Esophagus muscularis mucosa (tissue), 4 donors: Measurements from ENCODE around the gene MFRP. TPM values are rescaled to one million over a fixed set of nuclear protein-coding genes. Genes with fewer than 3 reads are reported as not detected.

ENCODE experiments used
- DNase-seq: peaks from one replicate; pipeline ENCODE4 v3.0.0-alpha.2; 2017; ENCODE audit errors: extremely low spot score
- H3K27ac ChIP-seq, 4 donors: fragments of 200-600 bp; sonication (generic); replicated peaks in 1 of 4; 1 replicate in 3 of 4; 2 replicates in 1 of 4; pipeline ENCODE4 v1.5.1; 2016 to 2019; ENCODE audit warnings: mild to moderate bottlenecking in 1 of 4
- H3K27me3 ChIP-seq, 4 donors: fragments of 200-600 bp; sonication (generic); one replicate each; pipeline versions ENCODE4 v1.5.1 to v1.6.0; 2016 to 2019
- H3K36me3 ChIP-seq, 4 donors: fragments of 200-600 bp; sonication (generic); one replicate each; pipeline ENCODE4 v1.5.1; 2016 to 2019
- H3K4me1 ChIP-seq, 4 donors: fragments of 200-600 bp; sonication (generic); one replicate each; pipeline ENCODE4 v1.5.1; 2016 to 2019
- H3K4me3 ChIP-seq, 4 donors: fragments of 200-600 bp; sonication (generic); 1 replicate in 2 of 4; 2 replicates in 2 of 4; pipeline ENCODE4 v1.5.1; 2016 to 2019; ENCODE audit warnings: mild to moderate bottlenecking in 4 of 4, moderate library complexity in 1 of 4
- H3K9me3 ChIP-seq, 4 donors: fragments of 200-600 bp; sonication (generic); 1 replicate in 3 of 4; 2 replicates in 1 of 4; pipeline ENCODE4 v1.5.1; 2016 to 2019
- CTCF ChIP-seq, 3 experiments: fragments of 200-600 bp in 2 of 3; fragments of 450-650 bp in 1 of 3; sonication (generic) in 2 of 3; IDR thresholded peaks; one replicate each; pipeline ENCODE4 v1.5.1; 2017 to 2019; ENCODE audit warnings: antibody characterized with exemption in 3 of 3, mild to moderate bottlenecking in 2 of 3, moderate library complexity in 1 of 3
- EP300 ChIP-seq: sonication (generic); formaldehyde crosslinking; IDR thresholded peaks from one replicate; pipeline ENCODE4 v1.6.1; 2017; ENCODE audit warnings: antibody characterized with exemption
- POLR2A ChIP-seq: fragments of 450-650 bp; IDR thresholded peaks from one replicate; pipeline ENCODE4 v1.6.1; 2017; ENCODE audit warnings: antibody characterized with exemption, moderate library complexity, mild to moderate bottlenecking, low read depth
- POLR2AphosphoS5 ChIP-seq, 2 donors: sonication (generic); formaldehyde crosslinking; IDR thresholded peaks; one replicate each; pipeline ENCODE4 v1.6.1; 2017; ENCODE audit warnings: antibody characterized with exemption in 2 of 2
- whole genome bisulfite sequencing: methylation state at CpG from one replicate; pipeline ENCODE4 v1.1.5; 2018; 5-methylcytosine and 5-hydroxymethylcytosine counted together
- intact Hi-C: fragments of 100-400 bp; cut with DNase I; formaldehyde crosslinking; loops from one replicate; pipeline ENCODE4 v1.15.1; 2023
- total RNA-seq, 4 donors: library from RNA; depleted of rRNA; stranded (reverse); fragments of >200 nt; gene quantifications; one replicate each; pipeline versions ENCODE4 v1.1.0 to v1.2.1, GENCODE V29; 2016

Gene MFRP
- total RNA-seq, 4 donors from 2014 or later, result 0.11 TPM; not detected in 3

GRCh38 chr11:119356349-119357031 is 10.0 kb upstream of the MFRP start:
- Histone ChIP-seq H3K27ac (peak overlapping the region; percentile 84 to 86 (median 86)), H3K4me1 (peaks cover 39 to 58% (median 47%) of the 10 kb centered on the region in 4 donors), H3K4me3 (peak overlapping the region; percentile 48 to 68 (median 62)), H3K9me3 (no peaks in the 10 kb centered on the region), H3K27me3 (no peaks in the 10 kb centered on the region), H3K36me3 (peaks cover 11 to 31% (median 24%) of the 10 kb centered on the region in 4 donors)
- intact Hi-C loops, result loop anchor here (1.0 to 5.0 kb wide), 2 partner anchors 18 to 116 kb away; no protein-coding TSS in a partner anchor
- TF ChIP-seq EP300, result no peak
- TF ChIP-seq POLR2AphosphoS5 (IDR thresholded peaks at IDR 0.05), result peak; percentile 39 to 47
- peak; percentile 69 to 96 (median 93) for TF ChIP-seq CTCF (IDR thresholded peaks at IDR 0.05)
- no peak for TF ChIP-seq POLR2A
- 2% methylated on average over 28 of the region's 54 CpGs for WGBS
- DNase-seq, result no peak

GRCh38 chr11:119355091-119355843 is 8.8 kb upstream of the MFRP start:
- DNase-seq, result no peak
- H3K36me3 ChIP-seq, result peaks cover 11 to 31% (median 24%) of the 10 kb centered on the region in 4 donors
- H3K4me1 ChIP-seq, result peaks cover 27 to 46% (median 35%) of the 10 kb centered on the region in 4 donors
- H3K27ac ChIP-seq, result peak overlapping the region in 3 of 4 donors; percentile 15 to 86 (median 85)
- no peak for TF ChIP-seq EP300
- TF ChIP-seq POLR2A, result no peak
- TF ChIP-seq POLR2AphosphoS5 (IDR thresholded peaks at IDR 0.05), result no peak
- no peak for TF ChIP-seq CTCF (IDR thresholded peaks at IDR 0.05)
- no peaks in the 10 kb centered on the region for H3K9me3 ChIP-seq
- intact Hi-C loops, result loop anchor here (5.0 kb wide), 1 partner anchor 117 kb away; no protein-coding TSS in a partner anchor
- no peak overlapping the region for H3K4me3 ChIP-seq
- H3K27me3 ChIP-seq, result no peaks in the 10 kb centered on the region
- 73% methylated on average over 9 of the region's 9 CpGs for WGBS

- no peaks in the 10 kb centered on the region for H3K9me3 ChIP-seq
- H3K4me1 ChIP-seq, result peaks cover 26 to 41% (median 33%) of the 10 kb centered on the region in 4 donors
- intact Hi-C loops, result no loop called here
- peaks cover 0 to 9% (median 4%) of the 10 kb centered on the region in 4 donors for H3K36me3 ChIP-seq
- no peaks in the 10 kb centered on the region for H3K27me3 ChIP-seq
- no peak overlapping the region for H3K4me3 ChIP-seq
- no peak for DNase-seq
- WGBS, result 40% methylated on average over 4 of the region's 4 CpGs
- peak overlapping the region; percentile 48 to 67 (median 50) for H3K27ac ChIP-seq
- TF ChIP-seq POLR2AphosphoS5 (IDR thresholded peaks at IDR 0.05) (peak in 1 of 2 donors; percentile 42), EP300 (no peak)
These were observed 6.4 kb upstream of the MFRP start for GRCh38 chr11:119352857-119353260.

- intact Hi-C loops, result no loop called here
- Histone ChIP-seq H3K4me3 (no peak overlapping the region), H3K36me3 (no peaks in the 10 kb centered on the region), H3K27me3 (no peaks in the 10 kb centered on the region), H3K4me1 (peaks cover 14 to 30% (median 22%) of the 10 kb centered on the region in 4 donors), H3K9me3 (no peaks in the 10 kb centered on the region), H3K27ac (no peak overlapping the region)
- no peak for DNase-seq
- no peak for TF ChIP-seq EP300
- 50% methylated on average over 2 of the region's 2 CpGs for WGBS
These were observed 4.7 kb upstream of the MFRP start for GRCh38 chr11:119351232-119351631.

- intact Hi-C loops, result no loop called here
- TF ChIP-seq POLR2A (no peak), CTCF (IDR thresholded peaks at IDR 0.05) (no peak), EP300 (no peak), POLR2AphosphoS5 (IDR thresholded peaks at IDR 0.05) (no peak)
These were observed 3.8 kb upstream of the MFRP start for GRCh38 chr11:119350302-119350701.

More at GRCh38 chr11:119350302-119350701, 3.8 kb upstream of the MFRP start:
- Histone ChIP-seq H3K27me3 (no peaks in the 10 kb centered on the region), H3K4me1 (peaks cover 8 to 21% (median 16%) of the 10 kb centered on the region in 4 donors), H3K27ac (no peak overlapping the region), H3K9me3 (no peaks in the 10 kb centered on the region), H3K36me3 (no peaks in the 10 kb centered on the region), H3K4me3 (no peak overlapping the region)
- WGBS, result 87% methylated on average over 6 of the region's 6 CpGs
- DNase-seq, result no peak
